ENCODE measurements around the gene LCN10. TPM values are rescaled to one million over a fixed set of nuclear protein-coding genes. Genes with fewer than 3 reads are reported as not detected.

The LCN10 gene
- total and polyA plus RNA-seq, 2 of the 13 experiments (the other 11 are each of a cell fraction or from before 2014, with no cell fraction given): 0.53 to 0.61 TPM

GRCh38 chr9:136697146-136697820 is 45.5 kb downstream of the LCN10 start (continued):
- TF ChIP-seq ZNF513 (CRISPR knock-in tag; conservative IDR thresholded peaks at IDR 0.05) (no peak), ZNF567 (CRISPR knock-in tag; IDR thresholded peaks at IDR 0.05; ENCODE audit: borderline replicate concordance) (no peak), NFE2L2 (IDR thresholded peaks at IDR 0.05; ENCODE audit: low read length) (no peak), MXI1 (IDR thresholded peaks at IDR 0.05; ENCODE audit: borderline replicate concordance, low read depth, low read length) (no peak), ZNF841 (CRISPR knock-in tag; IDR thresholded peaks at IDR 0.05; ENCODE audit: borderline replicate concordance) (no peak), ZNF367 (CRISPR knock-in tag; IDR thresholded peaks at IDR 0.05; ENCODE audit: borderline replicate concordance) (no peak), ZNF619 (CRISPR knock-in tag; IDR thresholded peaks at IDR 0.05) (no peak), ZNF24 (IDR thresholded peaks at IDR 0.05) (no peak), ELF4 (CRISPR knock-in tag; IDR thresholded peaks at IDR 0.05; ENCODE audit: borderline replicate concordance) (no peak), KDM4B (CRISPR knock-in tag; IDR thresholded peaks at IDR 0.05) (no peak), ZFP36L2 (CRISPR knock-in tag; IDR thresholded peaks at IDR 0.05) (no peak), SRSF1 (optimal IDR thresholded peaks at IDR 0.05; ENCODE audit: low read depth, low read length) (no peak), POLR2AphosphoS5 (IDR thresholded peaks at IDR 0.05; ENCODE audit: low read depth, low read length) (peak; percentile 30; the same call in 1 of the 2 replicates), ZNF281 (CRISPR knock-in tag; IDR thresholded peaks at IDR 0.05; ENCODE audit: borderline replicate concordance) (peak; percentile 69; the same call in 1 of the 2 replicates), ZBTB2 (CRISPR knock-in tag; IDR thresholded peaks at IDR 0.05; ENCODE audit: low read depth) (0 out of 2 replicates have a peak, but pooled peaks have one; percentile 26), ZEB1 (IDR thresholded peaks at IDR 0.05; ENCODE audit: insufficient replicate concordance, low read depth) (no peak), TIGD3 (CRISPR knock-in tag; IDR thresholded peaks at IDR 0.05; ENCODE audit: borderline replicate concordance) (no peak), ZNF772 (CRISPR knock-in tag; IDR thresholded peaks at IDR 0.05) (no peak), HDAC6 (IDR thresholded peaks at IDR 0.05; ENCODE audit: low read depth, low read length) (no peak), RFX5 (IDR thresholded peaks at IDR 0.05; ENCODE audit: low read depth, low read length) (no peak)
